PC-3 (cell line): ENCODE data around the gene ARGFX.

Experiments used
- CTCF ChIP-seq: fragments of 300-600 bp; sonication (generic); conservative IDR thresholded peaks from 2 replicates; pipeline ENCODE4 v1.5.1; 2017; ENCODE audit warnings: antibody characterized with exemption, low read depth, mild to moderate bottlenecking, low read length
- EZH2phosphoT487 ChIP-seq: fragments of 300-600 bp; sonication (generic); IDR thresholded peaks from 2 replicates; pipeline ENCODE4 v1.6.1; 2018; ENCODE audit warnings: mild to moderate bottlenecking, antibody characterized with exemption, low read length, borderline replicate concordance

GRCh38 chr3:121601212-121601812 lies 33.6 kb downstream of the ARGFX start:
- TF ChIP-seq CTCF (no peak), EZH2phosphoT487 (no peak)
